Fibroblast of peridontal ligament (primary cell): ENCODE data around the gene PNPLA3.
A peak's percentile ranks its signal among the peaks of the same experiment; 100 is the strongest.

Source experiments
- DNase-seq: peaks from one replicate; pipeline ENCODE4 v3.0.0-alpha.2; 2010; ENCODE audit errors: extremely low read depth

Gene PNPLA3

DNA sequence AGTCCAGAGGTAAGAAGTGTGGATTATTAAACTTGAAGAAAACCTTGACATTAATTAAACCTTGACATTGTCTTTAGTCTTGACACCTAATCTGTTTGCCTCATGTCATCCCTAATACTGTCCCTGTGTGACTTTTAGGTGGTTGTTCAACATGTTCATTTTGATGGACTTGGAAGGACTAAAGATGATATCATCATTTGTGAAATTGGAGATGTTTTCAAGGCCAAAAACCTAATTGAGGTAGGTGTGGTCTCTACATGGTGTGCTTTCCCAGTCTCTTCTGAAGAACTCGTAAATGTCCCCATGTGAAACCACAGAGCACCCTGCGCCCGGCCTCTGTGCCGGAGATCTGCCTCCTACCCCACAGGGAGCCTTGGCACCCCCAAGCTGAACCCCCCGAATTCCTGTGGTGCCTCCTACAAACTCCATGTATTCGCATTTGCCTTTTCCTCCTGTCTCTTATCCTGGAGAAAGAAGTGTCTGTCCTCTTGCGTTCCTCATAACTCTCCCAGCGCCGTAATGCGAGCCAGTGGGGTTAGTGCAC is 40.8 kb downstream of the PNPLA3 start:
- no peak for DNase-seq

DNA sequence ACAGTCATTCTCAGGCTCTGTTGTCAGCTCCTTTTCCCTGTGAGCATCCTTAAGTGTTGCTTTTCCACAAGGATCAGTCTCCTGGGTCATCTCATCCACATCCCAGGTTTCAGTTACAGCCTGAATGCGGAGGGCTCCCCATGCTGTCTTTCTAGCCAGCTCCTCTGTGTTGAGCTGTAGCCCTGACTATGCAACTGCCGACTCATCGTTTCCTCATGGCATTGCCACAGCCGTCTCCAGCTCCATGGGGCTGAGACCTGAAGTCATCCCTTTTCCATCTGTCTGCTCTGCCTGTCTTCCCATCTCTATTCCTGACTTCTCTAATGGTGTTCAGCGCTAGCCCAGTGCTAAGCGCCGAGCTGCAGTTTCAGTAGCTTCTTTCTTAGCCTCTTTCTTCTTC is 43.5 kb downstream of the PNPLA3 start:
- DNase-seq, result no peak

DNA sequence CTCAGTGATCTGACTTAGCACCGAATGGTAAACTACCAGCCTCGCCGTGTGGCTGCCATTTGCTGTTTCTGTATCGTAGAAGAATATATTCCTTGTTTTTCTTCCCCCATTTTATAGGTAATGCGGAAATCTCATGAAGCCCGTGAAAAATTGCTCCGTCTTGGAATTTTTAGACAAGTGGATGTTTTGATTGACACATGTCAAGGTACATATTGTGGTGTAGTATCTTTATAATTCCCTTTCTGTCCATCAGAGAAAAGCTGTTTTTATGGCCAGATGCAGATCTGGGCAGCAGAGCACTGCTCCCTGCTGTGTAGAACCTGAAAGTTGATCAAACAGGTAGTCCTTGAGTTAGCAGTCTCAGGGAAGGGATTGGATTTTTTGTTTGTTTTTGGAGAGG is 45.0 kb downstream of the PNPLA3 start:
- DNase-seq, result no peak

DNA sequence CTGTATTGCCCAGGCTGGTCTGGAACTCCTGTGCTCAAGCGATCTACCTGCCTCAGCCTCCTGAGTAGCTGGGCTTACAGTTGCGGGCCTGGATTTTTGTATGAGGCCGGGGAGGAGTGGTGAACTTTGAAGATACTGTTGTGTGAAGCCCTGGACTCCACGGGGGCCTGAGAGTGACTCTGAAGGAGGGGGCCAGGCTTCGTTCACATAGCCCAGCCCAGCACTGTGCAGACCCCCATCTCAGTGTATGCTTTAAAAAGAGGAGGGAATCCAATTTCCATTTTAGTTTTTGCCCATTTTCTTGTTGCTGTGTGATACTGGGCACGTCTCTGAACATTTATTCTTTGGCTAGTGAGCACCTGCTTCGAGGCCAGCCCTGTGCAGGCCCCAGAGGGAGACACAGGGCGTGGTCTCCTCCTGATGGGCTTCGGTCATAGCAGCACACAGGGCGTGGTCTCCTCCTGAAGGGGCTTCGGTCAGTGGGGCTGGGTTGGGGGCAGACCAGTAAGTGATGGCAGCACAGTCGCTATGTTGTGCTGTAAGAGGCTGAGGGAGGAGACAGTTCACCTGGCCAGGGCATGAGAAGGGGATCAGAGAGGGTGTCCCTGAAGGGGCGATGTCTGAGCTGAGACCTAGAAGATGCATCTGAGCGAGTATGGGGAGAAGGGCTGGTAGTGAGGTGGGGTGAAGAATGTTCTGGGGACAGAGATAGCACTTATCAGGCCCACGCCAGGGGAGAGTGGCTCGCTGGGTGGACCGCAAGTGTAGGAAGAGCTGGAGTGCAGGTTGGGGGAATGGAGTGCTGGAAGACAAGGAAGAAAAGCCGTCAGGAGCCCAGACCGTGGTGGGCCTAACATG is 45.6 kb downstream of the PNPLA3 start:
- no peak for DNase-seq

DNA sequence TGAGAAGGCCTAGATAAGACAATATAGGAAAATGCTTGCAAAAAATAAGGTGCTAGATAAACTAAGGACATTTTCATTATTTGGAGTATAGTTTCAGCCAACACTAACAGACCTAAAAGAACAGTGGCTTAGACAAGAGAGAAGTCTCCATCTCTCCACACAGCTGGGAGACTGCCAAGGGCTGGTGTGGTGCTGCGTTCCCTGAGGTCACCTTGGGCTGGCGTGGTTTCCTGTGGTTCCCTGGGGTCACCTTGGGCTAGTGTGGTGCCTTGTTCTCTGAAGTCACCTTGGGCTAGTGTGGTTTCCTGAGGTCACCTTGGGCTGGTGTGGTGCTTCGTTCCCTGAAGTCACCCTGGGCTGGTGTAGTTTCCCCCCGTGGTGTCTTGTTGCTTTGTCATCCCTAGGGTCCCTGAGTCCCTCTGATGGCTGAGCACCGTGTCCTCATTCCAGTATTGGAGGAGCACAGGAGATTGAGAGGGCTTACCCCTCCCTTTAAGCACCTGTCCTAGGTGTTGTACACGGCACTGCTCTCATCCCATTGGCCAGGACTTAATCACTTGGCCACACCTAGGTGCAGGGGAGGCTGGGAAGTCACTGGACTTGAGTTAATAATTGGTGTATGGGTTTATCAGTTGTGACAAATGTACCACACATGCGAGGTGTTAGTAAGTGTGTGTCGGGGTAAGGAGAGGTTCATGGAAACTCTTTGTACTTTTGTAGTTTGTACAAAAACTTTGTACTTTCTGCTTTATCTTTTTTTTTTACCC is 46.6 kb downstream of the PNPLA3 start:
- DNase-seq, result no peak

DNA sequence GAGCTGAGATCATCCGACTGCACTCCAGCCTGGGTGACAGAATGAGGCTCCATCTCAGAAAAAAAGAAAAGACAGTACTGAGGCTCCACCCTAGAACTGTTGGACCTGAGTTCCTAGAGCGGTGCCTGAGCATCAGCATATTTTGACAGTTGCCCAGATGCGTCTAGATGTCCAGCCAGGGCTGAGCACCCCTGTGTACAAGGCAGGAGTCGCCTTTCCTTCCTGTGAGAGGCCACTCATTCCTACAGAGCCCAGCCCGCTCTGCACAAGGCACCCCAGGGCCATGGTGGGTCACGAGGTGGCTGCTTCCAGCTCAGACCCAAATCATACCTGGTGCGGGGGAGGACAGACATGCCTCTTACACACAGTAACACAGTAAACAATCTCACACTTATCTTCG is 47.5 kb downstream of the PNPLA3 start:
- no peak for DNase-seq

DNA sequence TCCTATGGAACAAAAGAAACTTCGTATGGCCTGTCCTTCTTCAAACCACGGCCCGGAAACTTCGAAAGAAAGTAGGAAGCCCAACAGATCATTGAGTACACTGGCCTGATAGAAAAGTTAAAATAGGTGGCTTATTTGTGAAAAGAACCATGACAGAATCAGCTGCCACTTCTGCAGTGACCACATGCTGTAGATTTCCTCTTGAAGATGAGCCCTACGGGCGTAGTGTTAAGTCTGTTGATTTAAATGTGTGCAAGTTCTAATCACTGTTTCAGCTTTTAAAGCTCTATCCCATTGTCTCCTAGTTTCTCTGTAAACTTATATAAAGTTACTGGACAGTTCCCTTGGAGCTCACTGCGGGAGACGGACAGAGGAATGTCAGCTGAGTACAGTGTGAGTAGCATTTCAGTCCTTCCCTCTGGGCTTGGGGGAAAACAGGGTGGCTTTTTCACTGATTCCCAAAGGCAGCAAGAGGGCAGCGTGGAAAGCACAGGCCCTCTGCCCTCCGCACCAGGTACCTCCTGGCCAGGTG is 49.4 kb downstream of the PNPLA3 start:
- DNase-seq, result no peak

DNA sequence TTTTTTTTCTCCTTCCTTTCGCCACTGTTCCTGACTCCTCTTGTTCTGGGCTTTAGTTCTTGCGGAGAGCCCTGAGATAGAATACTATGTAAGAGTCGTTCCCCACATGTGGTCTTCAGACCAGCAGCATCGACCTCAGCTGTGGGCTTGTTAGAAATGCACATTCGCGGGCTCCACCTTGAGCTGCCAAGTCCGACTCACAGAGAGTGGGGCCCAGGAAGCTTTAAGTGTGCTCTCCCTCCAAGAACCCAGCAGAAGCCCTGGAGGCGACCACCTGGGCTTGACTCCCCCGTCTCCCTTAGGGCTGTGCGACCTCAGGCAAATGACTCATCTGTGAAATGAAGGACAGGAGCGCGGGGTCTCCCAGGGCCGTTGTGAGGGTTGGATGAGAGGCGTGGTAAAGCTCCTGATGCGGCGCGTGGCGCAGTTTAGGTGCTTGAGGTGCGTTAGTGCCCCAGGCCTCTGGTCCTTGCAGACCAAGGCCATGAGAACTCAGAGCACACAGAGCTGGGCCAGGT is 50.5 kb downstream of the PNPLA3 start:
- DNase-seq, result no peak

DNA sequence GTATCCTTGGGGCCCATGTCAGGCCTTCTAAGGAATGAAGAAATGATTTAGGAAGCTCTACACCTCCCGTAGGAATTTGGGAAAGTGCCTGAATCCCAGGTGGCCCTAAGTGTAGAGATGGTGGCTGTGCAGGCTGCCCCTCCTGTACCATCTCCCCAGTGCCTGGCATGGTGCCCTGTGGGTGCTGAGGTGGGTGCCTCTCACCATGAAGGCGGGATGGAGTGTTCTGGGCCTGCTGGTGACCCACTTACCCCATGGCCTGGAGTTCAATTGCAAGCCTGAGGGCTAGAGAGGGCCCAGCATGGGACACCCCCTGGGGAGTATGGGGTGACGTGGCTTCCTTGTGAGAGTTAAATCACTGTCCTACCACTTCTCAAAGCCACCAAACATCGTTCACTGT is 51.4 kb downstream of the PNPLA3 start:
- no peak for DNase-seq

DNA sequence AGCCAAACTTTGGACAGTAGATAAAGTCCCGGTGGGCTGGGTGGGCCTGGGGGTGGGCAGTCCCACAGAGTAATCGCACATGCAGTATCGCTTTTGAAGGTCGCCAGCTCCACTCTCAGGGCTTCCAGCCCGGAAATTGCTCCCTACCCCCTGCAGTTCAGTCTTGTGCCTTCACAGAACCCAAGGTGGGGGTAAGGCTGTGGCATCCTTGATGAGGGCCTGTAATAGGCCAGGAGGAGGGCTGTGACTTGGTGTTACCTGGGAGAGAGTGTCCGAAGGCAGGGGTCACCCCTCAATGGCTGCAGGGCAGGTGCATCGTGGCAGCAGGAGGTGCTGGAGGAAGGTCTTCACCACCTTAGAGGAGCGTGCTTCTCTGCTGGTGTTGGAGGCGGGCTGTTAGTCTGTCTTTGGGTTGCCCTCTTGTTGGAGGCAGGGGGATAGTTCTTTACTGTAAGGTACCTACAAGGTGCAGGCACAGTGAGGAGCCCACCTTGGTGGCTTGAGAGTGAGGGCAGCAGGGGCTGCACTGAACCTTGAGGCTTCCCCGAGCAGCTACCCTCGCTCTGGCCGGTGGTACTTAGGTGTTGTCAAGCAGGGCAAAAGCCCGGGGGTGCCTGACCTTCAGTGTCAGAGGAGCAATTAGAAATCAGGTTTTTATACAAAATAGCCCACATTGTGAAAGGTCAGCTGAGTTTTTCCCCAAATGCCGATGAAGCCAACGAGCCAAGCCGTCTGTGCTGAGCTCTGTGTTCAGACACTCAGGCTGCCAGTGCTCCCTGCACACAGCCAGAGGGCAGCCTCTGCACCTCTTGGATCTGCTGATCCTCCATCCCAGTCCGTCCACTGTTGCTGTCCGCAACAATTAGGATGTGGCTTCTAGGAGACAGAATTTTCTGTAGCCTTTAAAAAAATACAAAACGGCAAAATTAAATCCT is 53.5 kb downstream of the PNPLA3 start:
- DNase-seq, result no peak

DNA sequence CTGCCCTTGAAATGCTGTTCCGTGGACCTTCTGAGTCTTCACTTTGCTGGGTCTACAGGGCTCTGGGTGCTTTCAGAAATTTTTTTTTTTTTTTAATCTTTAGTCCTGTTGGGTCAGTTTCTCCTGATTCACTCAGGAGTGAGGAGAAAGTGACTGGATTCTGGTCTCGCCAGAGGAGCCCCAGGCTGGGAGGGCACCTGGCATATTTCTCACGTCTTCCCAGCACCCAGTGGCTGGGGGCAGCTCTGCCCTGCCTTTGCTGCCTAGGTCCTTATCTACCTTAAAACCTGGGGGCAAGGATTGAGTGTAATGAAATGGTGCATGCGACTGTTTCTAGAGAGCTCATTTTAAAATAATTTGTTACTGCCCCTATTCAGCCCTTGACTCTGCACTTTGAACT is 55.0 kb downstream of the PNPLA3 start:
- DNase-seq, result no peak

DNA sequence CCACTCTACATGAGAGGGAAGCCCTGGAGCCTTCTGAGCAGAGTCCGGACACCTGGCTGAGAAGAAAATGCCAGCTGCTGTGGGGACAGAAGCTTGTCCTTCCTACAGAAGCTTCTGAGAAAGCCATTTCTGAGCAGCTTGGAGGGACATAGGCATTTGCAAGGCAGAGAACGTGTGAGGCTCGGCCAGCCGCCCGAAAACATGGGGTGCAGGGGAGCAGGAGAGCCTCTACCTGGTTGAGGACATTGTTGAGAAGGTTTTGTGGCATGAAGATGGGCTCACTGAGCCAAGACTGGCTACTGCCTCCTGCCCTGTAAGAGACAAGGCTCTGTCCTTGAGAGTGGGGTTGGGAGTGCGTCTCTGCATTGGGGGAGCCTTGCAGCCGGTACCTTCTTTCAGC is 57.0 kb downstream of the PNPLA3 start:
- no peak for DNase-seq

DNA sequence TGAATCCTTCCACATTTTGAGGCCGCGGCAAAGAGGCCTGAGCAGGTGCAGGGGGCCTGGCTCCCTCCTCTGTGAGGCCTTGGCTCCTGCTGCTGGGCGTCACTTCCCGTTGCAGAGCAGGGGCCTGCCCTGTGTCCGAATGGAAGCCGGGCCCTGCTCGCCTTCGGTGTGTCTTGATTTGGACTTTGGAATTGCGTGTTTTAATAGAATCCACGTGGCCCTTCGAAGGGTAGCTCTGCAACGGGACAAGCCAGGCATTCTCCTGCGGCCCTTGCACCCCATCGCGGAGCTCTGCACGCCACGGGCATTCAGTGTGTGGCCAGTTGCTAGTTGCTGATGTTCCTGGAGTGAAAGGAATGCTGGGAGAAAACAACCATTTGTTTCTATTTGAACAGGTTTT is 57.4 kb downstream of the PNPLA3 start:
- DNase-seq, result no peak

DNA sequence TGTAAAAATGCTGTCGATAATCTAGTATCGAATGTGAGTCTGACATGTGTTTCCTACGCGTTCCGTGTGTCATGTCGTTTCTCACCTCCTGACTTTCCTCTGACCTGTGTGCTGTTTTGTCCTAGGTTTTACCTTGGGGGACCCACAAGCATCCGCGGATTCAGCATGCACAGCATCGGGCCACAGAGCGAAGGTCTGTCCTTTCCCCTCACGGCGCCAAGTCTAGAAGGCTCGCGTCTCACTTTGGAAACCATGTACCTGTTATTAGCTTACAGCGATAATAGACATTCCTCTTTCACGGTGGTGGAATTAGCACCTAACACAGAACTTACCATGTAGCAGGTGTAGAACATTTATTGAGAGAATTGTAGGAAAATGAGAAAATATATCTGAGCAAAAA is 60.2 kb downstream of the PNPLA3 start:
- DNase-seq, result no peak

DNA sequence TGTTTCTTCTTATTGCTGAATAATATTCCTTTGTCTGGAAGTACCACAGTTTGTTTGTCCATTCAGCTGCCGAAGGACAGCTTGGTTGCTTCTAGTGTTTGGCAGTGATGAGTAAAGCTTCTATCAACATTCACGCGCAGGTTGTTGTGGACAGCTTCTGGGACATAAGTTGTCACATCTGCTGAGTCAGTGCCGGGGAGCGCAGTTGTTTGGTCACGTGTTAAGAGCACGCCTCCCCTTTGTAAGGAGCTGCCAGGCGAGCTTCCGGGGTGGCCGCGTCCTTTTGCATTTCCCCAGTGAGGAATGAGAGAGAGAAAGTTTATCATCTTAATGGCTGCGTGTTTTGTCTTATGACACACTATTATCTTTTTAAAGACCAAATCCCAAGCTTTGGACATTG is 61.9 kb downstream of the PNPLA3 start:
- DNase-seq, result no peak

DNA sequence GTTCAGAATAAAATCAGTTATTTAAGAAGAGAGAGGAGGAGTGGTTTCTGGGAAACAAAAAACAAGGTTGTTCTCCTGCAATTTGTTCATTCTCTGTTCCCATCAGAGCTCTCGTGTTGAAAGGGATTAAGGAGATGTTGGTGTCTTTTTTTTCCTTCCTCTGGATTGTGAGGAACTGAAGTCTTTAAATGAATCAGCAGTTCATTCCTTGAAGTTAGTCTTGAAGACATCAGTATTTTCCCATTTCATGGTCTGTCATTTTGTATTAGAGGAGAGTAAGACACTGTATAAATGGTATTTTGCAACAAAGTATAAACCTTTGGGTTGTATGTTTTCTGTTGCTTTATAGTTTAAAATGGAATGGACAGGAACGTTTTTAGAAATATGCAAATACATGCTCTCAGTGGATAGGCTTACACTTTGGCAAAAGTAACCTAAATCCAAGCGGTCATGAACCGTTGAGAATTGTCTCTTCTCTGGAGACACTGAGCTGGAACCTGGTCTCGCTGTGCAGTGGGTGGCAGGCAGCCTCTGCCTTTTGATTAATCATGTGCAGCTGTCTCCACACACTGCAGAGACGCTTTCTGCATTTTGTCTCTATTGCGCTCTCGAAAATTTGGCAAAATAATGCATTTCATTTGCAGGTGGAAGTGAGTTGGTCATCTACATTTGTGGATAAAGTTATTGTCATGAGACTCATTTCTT is 64.7 kb downstream of the PNPLA3 start:
- DNase-seq, result no peak

DNA sequence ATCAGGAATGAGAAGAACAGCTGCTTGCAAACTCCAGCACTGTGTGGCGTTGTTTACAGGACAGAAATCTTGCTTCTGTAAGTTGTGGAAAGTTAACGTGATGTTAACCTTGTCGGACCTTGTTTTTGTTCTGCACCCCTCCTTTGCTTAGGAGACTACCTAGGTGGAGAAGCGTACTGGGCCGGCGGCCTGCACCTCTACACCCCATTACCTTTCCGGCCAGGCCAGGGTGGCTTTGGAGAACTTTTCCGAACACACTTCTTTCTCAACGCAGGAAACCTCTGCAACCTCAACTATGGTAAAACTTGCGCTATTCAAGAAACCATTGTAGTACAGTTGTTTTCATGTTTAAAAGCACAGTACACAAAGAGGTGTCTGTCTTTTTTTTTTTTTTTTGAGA is 65.4 kb downstream of the PNPLA3 start:
- no peak for DNase-seq

DNA sequence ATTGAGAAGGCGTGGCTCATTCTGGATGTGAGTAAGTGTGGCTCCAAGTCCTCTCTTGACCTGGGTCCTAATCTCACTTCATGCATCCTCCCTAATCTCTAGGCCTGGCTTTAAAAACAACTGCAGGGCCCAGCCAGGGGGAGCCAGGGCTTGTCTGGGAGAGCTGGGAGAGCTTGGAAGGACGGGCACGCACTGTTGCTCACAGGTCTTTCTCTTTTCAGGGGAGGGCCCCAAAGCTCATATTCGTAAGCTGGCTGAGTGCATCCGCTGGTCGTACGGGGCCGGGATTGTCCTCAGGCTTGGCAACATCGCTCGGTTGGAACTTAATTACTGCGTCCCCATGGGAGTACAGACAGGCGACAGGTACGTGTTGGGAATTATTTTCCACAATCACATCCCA is 66.4 kb downstream of the PNPLA3 start:
- DNase-seq, result no peak

DNA sequence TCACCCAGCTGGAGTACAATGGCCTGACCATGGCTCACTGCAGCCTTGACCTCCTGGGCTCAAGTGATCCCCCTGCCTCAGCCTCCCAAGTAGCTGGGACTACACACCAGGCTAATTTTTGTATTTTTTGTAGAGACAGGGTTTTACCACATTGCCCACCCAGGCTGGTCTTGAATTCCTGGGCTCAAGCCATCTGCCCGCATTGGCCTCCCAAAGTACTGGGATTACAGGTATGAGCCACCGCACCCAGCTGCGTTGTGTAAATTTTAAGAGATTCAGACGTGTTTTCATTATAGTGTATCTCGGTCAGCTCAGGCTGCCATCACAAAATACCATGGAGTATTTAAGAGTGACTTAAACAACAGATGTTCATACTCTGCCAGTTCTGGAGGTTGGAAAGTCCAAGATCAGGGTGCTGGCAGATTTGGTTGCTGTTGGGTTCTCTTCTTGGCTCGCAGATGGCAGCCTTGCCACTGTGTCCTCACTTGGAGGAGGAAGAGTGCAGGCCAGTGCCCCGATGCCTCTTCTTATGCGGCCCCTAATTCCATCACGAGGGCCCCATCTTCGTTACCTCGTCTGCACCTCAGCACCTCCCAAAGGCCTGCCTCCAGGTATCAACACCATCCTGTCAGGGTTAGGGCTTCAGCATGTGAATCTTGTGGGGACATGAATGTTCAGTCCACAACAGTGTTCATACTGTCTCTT is 67.9 kb downstream of the PNPLA3 start:
- DNase-seq, result no peak

DNA sequence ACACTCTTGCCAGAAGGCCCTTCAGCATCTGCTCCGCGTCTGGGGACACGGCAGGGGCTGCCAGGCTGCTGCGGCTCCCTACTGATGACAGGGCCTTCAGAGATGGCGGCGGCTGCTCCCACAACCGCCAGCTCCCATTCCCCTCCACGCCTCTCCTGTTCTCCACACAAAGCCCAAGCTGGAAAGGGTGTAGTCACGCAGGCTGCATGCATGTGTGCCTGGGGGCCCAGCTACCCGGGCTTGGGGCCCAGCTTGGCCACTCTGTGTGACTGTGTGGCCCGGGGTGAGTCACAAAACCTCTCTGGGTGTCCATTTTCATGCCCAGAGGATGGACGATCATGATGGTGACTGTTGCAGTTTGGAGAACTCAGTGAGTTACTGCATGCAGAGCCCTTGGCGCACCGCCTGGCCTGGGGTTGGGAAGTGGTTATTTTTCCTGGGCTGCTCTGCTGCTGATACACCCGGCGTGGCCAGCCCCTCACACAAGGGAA is 68.8 kb downstream of the PNPLA3 start:
- DNase-seq, result peak; percentile 52
